GM19455 (cell line): Measurements from ENCODE around the gene C3orf52.

Experiments used
- ATAC-seq: cut with Tn5 transposase; IDR thresholded peaks from one replicate; pipeline ENCODE4 v1.9.1; 2021; ENCODE audit not compliant: unreplicated experiment

C3orf52 gene

GRCh38 chr3:112134335-112135124 is 48.3 kb downstream of the C3orf52 start:
- no peak for ATAC-seq

- no peak for ATAC-seq
These were observed 49.9 kb downstream of the C3orf52 start for GRCh38 chr3:112136046-112136445.

- ATAC-seq, result peak; percentile 36
These were observed 50.9 kb downstream of the C3orf52 start for GRCh38 chr3:112136959-112137693.

- no peak for ATAC-seq
These were observed 51.6 kb downstream of the C3orf52 start for GRCh38 chr3:112137781-112138180.

- no peak for ATAC-seq
These were observed 52.2 kb downstream of the C3orf52 start for GRCh38 chr3:112138219-112138969.

- ATAC-seq, result no peak
These were observed 54.4 kb downstream of the C3orf52 start for GRCh38 chr3:112140584-112140983.

- ATAC-seq, result no peak
These were observed 55.1 kb downstream of the C3orf52 start for GRCh38 chr3:112141293-112141692.

GRCh38 chr3:112143251-112143650 is 57.1 kb downstream of the C3orf52 start:
- no peak for ATAC-seq

GRCh38 chr3:112143689-112144088 is 57.5 kb downstream of the C3orf52 start:
- ATAC-seq, result no peak

- ATAC-seq, result no peak
These were observed 62.9 kb downstream of the C3orf52 start for GRCh38 chr3:112149136-112149535.

- ATAC-seq, result no peak
These were observed 81.6 kb downstream of the C3orf52 start for GRCh38 chr3:112167758-112168157.
